KOPT-K1 (cell line): Measurements from ENCODE around the gene GRAMD4.

ENCODE experiments used
- H3K27ac ChIP-seq: fragments of 200-600 bp; sonication (generic); 2 replicates; pipeline ENCODE4 v1.5.1; 2016; ENCODE audit warnings: antibody characterized with exemption, mild to moderate bottlenecking, low read depth, low read length; ENCODE audit not compliant: poor library complexity, severe bottlenecking
- H3K36me3 ChIP-seq: fragments of 200-600 bp; sonication (generic); 2 replicates; pipeline ENCODE4 v1.5.1; 2017; ENCODE audit warnings: antibody characterized with exemption, mild to moderate bottlenecking, low read length, moderate library complexity; ENCODE audit not compliant: insufficient read depth
- H3K9me3 ChIP-seq: fragments of 200-600 bp; sonication (generic); 2 replicates; pipeline ENCODE4 v1.5.1; 2017; ENCODE audit warnings: antibody characterized with exemption, low read length, mild to moderate bottlenecking; ENCODE audit not compliant: insufficient read depth, poor library complexity, severe bottlenecking

Gene GRAMD4

DNA sequence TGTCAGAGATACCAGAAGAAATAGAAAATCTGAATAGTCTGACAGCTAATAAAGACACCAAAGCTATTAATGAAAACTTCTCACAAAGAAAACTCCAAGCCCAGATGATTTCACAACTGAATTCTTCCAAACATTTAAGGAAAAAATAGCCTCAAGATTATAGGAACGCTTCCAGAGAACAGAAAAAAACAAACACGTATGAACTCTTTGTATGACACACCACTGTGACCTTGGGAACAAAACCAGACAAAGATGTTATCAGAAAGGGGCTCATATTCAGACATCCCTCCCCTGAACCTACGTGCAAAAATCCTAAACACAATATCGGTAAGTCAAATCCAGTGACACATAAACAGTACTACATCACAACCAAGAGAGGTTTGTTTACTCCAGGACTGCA, 94.4 kb downstream of the GRAMD4 start:
- H3K27ac ChIP-seq: no peak overlapping the region
- peaks cover 98% of the 10 kb centered on the region for H3K36me3 ChIP-seq

DNA sequence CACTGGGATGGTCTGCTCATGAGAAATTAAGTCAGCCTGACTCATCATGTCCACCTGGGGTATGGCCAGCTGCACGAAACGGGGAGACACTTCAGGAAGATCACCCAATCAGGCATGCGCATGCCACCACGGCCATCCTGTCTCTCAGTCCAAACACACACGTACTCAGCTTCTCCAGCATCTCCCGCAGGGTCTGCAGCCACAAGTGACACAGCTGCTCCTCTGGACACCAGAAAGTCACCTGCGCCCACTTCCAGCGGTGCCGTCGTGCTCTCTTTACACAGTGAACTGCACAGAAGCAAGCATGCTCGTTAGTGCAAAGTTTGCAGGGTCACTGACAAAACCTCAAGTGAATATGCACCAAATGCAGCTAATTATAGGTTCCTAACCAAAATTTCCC, 99.7 kb downstream of the GRAMD4 start:
- peaks cover 97% of the 10 kb centered on the region for H3K36me3 ChIP-seq
- H3K27ac ChIP-seq: no peak overlapping the region
- no peaks in the 10 kb centered on the region for H3K9me3 ChIP-seq

More for the DNA sequence above, 94.4 kb downstream of the GRAMD4 start:
- H3K9me3 ChIP-seq: no peaks in the 10 kb centered on the region

DNA sequence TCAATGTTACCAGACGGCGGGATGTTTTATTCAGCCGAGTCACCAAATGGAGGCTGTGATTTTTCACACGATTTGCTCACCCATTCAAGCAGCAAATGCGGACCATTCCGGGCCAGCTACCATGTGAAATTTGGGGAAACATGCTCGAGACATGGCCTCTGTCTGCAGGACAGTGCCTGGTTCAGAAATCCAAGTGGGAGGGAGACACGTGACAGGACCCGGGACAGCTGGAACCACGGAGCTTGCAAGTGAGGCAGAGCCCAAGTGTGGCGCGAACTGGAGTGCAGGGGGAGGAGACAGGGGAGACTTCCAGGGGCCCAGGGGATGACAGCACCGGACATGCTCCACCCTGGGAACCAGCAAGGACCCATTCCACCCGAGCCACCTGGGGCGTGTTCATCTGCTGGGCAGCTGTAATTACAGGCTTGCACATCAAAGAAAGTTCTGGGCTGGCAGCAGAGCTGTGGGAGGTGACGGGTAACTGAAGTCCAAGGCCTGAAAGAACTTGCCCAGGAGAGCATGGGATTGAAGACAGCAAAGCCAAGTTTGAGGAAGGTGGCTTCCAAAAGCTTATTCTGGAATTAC, 101.4 kb downstream of the GRAMD4 start:
- Histone ChIP-seq H3K27ac (no peak overlapping the region), H3K36me3 (peaks cover 97% of the 10 kb centered on the region), H3K9me3 (no peaks in the 10 kb centered on the region)

DNA sequence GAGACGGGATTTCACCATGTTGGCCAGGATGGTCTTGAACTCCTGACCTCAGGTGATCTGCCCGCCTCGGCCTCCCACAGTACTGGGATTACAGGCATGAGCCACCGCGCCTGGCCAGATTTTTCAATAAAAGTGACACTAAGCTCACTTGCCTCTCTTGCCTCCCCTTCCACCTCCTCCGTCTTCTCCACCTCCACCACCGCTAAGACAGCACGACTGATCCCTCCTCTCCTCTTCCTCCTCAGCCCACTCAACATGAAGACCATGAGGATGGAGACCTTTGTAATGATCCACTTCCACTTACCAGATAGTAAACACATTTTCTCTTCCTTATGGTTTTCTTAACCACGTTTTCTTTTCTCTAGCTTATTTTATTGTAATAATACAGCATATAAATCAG, 103.7 kb downstream of the GRAMD4 start:
- no peak overlapping the region for H3K27ac ChIP-seq
- H3K36me3 ChIP-seq: peaks cover 97% of the 10 kb centered on the region
- no peaks in the 10 kb centered on the region for H3K9me3 ChIP-seq

DNA sequence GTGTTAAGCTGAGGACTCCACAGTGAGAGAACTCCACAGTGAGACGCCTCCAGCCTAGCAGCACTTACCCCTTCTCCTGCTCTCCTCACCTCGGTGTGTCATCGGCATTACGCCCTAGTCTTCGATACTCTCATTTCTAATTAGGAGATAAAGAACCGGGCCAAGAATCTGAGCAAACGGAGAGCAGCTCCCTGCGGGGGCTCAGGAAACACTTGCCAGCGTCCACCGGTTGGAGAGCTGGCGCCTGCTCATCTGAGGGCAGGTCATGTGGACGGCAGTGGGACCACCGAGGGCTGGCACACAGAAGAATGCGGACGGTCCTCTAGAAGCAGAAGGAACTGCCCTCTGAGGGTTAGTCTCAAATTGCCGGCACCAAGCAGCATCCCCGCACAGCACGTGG, 104.9 kb downstream of the GRAMD4 start:
- Histone ChIP-seq H3K9me3 (no peaks in the 10 kb centered on the region), H3K27ac (no peak overlapping the region), H3K36me3 (peaks cover 92% of the 10 kb centered on the region)

DNA sequence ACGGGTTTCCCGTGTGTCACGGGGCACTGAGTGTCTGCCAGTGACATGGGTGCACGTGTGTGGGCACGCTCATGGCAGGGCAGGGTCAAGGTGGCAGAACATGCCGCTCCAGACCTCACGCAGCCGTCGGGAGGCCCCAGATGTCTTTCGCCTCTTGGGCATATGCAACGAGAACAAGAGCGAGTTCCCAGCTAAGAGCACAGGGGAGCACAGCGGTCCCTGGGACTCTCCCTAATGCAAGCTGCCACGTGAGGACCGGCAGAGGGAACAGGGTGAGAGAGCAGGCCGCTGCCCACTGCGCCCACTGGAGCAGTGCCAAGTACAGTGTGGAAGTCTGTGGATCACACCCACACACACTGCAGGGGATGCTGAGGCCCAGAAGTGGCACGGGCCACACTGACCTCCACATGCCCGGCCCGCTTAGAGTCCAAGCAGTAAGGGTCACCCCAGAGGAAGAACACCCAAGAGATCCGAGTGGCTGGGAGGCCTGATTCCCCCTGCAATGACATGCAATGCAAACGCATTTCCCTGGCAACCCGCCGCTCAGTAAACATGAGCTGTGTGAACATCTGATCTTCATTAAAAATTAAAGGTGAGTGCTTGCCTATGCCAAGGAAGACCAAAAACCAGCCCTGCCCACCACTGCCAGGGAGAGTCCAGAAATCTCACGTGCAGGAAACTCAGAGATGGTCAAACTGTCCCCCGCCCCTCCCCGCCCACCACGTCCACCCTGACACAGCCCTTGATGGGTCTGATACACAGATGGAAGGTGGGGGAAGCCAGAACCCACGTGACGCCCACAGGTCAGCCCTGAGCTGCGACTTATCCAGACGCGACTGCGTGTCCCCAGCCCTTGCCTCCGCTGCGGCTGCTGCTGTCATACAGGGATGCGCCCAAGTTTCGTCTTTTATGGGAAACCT, 106.1 kb downstream of the GRAMD4 start:
- Histone ChIP-seq H3K36me3 (peaks cover 90% of the 10 kb centered on the region), H3K9me3 (no peaks in the 10 kb centered on the region), H3K27ac (no peak overlapping the region)

DNA sequence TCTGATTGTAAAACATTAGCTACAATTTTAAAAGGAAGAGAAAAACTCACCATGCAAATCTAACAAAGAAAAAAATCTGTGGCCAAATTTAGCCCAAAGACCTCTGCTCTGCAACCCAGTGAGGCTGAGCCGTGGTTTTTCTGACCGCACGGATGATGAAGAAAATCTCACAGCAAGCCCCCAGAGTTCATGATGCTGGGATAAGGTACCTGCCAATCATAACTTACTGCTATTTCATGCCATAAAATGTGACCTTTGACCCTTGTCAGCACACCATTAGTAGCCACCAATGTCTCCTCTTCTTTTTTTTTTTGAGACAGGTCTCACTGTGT, 106.8 kb downstream of the GRAMD4 start:
- Histone ChIP-seq H3K9me3 (no peaks in the 10 kb centered on the region), H3K27ac (no peak overlapping the region), H3K36me3 (peaks cover 90% of the 10 kb centered on the region)

DNA sequence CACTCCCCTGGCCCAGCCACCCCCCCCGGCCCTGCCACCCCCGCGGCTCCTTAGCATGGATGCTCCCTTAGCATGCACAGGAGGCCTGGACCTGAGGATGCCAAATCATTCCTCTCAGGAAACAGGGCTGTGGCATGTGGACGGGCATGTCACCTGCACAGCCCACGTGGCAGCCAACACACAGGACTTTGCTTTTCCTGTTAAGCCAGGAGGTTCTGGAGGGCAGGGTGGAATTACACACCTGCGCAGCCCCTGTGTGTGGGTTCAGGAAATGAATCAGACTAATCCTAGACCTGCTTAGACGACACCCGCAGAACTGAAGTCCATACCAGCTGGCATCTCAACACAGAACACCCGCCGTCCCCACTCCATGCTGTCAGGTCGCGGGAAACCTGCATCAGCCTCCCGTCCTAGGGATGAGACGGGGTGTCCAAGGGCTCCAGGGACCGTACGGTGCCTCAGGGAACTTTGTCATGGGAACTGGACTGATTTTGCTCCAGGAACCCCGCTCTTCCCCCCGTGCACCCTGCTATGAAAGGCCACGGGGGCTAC, 107.7 kb downstream of the GRAMD4 start:
- no peak overlapping the region for H3K27ac ChIP-seq
- no peaks in the 10 kb centered on the region for H3K9me3 ChIP-seq
- peaks cover 88% of the 10 kb centered on the region for H3K36me3 ChIP-seq

DNA sequence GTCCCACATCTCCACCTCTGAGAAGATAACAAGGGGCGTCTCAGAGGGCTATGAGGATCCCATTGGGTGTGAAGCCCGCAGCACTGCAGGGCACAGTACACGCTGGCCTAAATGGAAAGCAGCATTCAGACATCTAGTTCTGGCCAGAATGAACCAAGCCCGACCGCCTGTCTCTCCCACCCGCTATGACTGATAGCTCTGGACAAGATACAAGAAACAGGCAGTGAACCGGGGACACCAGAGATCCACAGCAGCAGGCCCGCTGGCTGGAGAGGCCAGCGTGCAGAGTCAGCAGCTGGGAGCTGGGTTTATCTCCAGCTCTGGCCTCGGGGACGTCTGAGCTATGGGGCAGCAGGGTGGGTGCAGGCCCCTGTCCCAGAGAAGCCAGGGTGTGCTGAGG, 108.3 kb downstream of the GRAMD4 start:
- Histone ChIP-seq H3K27ac (no peak overlapping the region), H3K36me3 (peaks cover 82% of the 10 kb centered on the region)

More for the DNA sequence above, 108.3 kb downstream of the GRAMD4 start:
- H3K9me3 ChIP-seq: no peaks in the 10 kb centered on the region
